Muscle layer of colon (tissue), 2 donors: ENCODE data around the gene SPRR1B.
"Not testable (repeated sequence)": the region's sequence is repeated elsewhere in the genome, so short reads cannot be mapped to it uniquely, and the experiment has no call there.

ENCODE experiments used
- H3K27ac ChIP-seq: one replicate; pipeline ENCODE4 v1.7.0; 2013; ENCODE audit warnings: low read depth, mild to moderate bottlenecking, low read length, moderate library complexity
- H3K27me3 ChIP-seq, 2 donors: one replicate each; pipeline ENCODE4 v1.7.0; 2013; ENCODE audit warnings: low read length in 2 of 2, mild to moderate bottlenecking in 2 of 2; ENCODE audit not compliant: insufficient read depth in 2 of 2, control insufficient read depth in 1 of 2
- H3K36me3 ChIP-seq: one replicate; pipeline ENCODE4 v1.7.0; 2013; ENCODE audit warnings: mild to moderate bottlenecking, low read length; ENCODE audit not compliant: insufficient read depth
- H3K4me1 ChIP-seq: one replicate; pipeline ENCODE4 v1.7.0; 2013; ENCODE audit warnings: mild to moderate bottlenecking, low read length; ENCODE audit not compliant: insufficient read depth
- H3K4me3 ChIP-seq, 2 donors: one replicate each; pipeline ENCODE4 v1.7.0; 2013; ENCODE audit warnings: low read length in 2 of 2, low read depth in 1 of 2, mild to moderate bottlenecking in 1 of 2, moderate library complexity in 1 of 2
- H3K9ac ChIP-seq: one replicate; pipeline ENCODE4 v1.7.0; 2013; ENCODE audit warnings: low read length
- H3K9me3 ChIP-seq: one replicate; pipeline ENCODE4 v1.7.0; 2013; ENCODE audit warnings: mild to moderate bottlenecking, low read length
- donor health status: abdominal sarcoma.
- donor health status: Adenocarcinoma of cecum.

SPRR1B gene

DNA sequence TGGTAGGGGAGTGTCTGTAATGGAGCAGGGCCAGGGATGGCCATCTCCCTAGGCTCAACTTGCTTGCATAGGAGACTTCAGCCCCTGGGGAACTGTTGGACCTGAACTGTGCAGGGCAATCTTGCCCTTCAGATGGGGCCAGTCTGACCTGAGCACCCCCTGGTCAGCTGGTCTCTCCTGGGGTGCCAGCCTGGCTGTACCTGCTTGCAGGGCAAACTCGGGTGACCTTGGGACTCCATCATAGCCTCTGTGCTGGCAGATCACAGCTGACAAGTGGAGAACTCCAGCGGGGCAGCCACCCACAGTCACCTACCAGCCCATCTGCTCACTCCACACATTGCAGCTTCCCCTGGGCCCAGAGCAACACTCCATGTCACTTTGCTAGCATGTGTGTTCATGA is 18.2 kb downstream of the SPRR1B start:
- H3K27me3 ChIP-seq: no peaks in the 10 kb centered on the region
- H3K36me3 ChIP-seq: no peaks in the 10 kb centered on the region
- no peaks in the 10 kb centered on the region for H3K4me1 ChIP-seq
- H3K9me3 ChIP-seq: no peaks in the 10 kb centered on the region
- no peak overlapping the region for H3K27ac ChIP-seq
- no peak overlapping the region for H3K9ac ChIP-seq
- H3K4me3 ChIP-seq: no peak overlapping the region

GRCh38 chr1:153056111-153056510 is 25.1 kb downstream of the SPRR1B start:
- not testable (repeated sequence) for H3K9ac ChIP-seq, H3K4me3 ChIP-seq, H3K9me3 ChIP-seq, H3K36me3 ChIP-seq, H3K27ac ChIP-seq, H3K4me1 ChIP-seq, H3K27me3 ChIP-seq

DNA sequence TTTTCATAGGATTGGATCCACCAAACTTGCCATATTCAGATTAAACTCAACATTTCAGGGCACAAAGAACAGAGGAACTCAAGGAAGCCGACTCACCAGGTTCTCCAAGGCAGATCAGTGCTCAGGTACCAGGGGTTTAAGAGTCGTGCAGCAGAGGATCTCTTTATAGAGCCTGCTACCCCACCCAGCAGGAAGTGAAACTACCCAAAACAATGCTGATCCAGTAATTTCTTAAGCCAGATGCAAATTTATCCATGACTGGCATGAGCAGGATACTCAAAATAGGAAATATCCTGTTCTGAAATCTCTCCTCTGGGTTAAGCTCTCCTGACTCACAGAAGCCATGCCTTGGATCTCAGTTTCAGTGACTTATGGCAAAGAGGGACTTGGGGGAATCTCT is 26.4 kb downstream of the SPRR1B start, which contains the start of gene SPRR2A:
SPRR2A (minus strand) TSS at position 138 of the 400 bp plus-strand sequence. CDS start 777 bp downstream, outside the sequence.
- Histone ChIP-seq H3K27ac (no peak within 1 kb of the TSS), H3K36me3 (no peaks in the 10 kb centered on the region), H3K4me3 (no peak within 1 kb of the TSS), H3K9me3 (no peaks in the 10 kb centered on the region), H3K4me1 (no peaks in the 10 kb centered on the region), H3K9ac (no peak within 1 kb of the TSS), H3K27me3 (no peaks in the 10 kb centered on the region)

DNA sequence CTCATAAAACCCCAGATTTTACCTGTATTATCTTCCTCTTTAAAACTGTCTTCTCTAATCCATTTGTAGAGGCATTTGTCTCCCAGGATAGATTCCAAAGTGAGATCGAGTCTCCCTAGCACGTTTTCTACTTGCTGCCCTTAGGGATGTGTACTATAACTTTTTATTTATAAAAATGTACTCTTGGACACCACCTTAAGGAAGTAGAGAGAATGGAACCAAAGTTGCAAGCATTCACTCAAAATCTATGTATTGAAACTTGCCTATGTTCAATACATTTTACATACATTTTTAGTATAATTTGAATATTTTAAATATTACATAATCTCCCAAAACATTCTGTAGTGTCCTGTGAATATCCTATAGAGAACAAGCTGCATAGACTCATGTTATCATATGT is 27.2 kb downstream of the SPRR1B start:
- Histone ChIP-seq H3K9ac (no peak overlapping the region), H3K4me3 (no peak overlapping the region), H3K9me3 (no peaks in the 10 kb centered on the region), H3K36me3 (no peaks in the 10 kb centered on the region), H3K4me1 (no peaks in the 10 kb centered on the region), H3K27me3 (no peaks in the 10 kb centered on the region), H3K27ac (no peak overlapping the region)

DNA sequence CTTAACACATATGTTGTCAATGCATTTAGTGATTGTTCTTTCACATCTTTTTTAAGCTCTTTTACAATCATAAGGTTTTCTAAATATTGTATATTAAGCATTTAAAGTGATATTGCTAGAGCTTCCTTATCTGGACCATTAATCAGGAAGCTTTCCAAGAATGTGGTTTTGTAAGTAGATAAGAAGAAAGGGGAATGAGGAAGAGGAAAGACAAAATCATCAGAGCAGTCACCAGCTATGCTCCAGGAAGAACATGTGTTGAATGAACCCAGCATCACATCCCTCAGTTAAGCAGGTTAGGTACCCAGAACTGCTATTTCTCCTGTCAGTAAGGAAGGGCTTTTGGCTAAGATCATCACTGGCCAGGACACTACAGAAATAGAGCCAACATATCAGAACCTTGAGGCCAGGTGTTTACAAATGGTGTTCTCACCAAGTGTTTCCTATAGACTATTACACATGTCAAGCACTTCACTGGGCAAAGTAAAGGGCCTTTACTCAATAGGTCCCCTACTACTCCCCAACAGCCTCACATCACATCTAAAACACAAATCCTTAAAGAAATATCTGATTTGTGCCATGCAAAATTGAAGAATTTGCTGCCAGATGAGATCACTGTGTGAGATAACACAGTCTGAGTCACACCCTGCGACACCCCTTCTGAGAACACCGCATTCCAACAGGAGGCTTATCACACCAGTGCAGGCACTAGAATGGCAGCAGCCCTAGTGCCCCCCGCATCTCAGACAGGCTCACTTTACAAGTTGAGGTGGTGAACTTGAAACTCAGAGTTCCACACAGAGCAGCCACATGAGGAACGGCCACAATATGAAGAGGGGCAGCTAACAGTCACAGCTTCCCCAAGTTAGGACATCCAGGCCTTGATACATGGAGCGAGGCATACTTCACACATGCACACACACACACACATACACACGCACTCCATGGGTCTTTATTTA is 28.1 kb downstream of the SPRR1B start:
- no peaks in the 10 kb centered on the region for H3K27me3 ChIP-seq
- no peaks in the 10 kb centered on the region for H3K36me3 ChIP-seq
- no peaks in the 10 kb centered on the region for H3K9me3 ChIP-seq
- no peak overlapping the region for H3K27ac ChIP-seq
- no peak overlapping the region for H3K9ac ChIP-seq
- H3K4me1 ChIP-seq: no peaks in the 10 kb centered on the region
- no peak overlapping the region for H3K4me3 ChIP-seq

DNA sequence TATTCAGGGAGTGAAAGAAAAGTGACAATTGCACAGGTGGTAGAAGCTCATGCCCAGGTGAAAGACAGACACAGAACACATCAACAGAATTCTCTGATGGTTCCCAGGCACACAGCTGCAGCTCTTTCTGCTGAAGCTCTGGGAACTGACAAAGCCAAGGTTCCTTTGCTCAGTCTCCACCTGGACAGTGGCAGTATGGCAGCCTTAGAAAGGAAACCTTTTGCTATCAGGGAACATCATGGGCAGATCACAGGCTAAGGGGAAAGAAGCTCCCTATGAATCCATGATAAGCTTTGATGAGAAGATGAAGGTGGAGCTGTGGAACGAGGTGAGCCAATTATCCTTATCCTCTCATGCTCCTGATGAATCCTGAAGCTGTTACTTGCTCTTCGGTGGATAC is 39.2 kb downstream of the SPRR1B start:
- no peak overlapping the region for H3K9ac ChIP-seq
- no peaks in the 10 kb centered on the region for H3K9me3 ChIP-seq
- no peaks in the 10 kb centered on the region for H3K27me3 ChIP-seq
- H3K36me3 ChIP-seq: no peaks in the 10 kb centered on the region
- no peak overlapping the region for H3K4me3 ChIP-seq
- H3K4me1 ChIP-seq: no peaks in the 10 kb centered on the region
- H3K27ac ChIP-seq: no peak overlapping the region

DNA sequence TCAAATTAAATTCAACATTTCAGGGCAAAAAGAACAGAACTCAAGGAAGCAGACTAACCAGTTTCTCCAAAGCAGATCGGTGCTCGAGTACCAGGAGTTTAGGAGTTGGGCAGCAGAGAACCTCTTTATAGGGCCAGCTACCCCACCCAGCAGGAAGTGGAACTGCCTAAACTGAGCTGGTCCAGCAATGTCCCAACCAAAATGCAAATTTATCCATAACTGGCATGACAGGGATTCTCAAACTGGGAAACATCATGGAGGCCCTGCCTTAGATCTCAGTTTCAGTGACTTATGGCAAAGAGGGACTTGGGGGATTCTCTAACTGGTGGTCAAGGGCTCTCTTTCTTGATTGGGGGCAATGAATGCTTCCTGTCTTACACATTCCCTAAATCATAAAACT is 40.5 kb downstream of the SPRR1B start, which contains the start of gene SPRR2B:
SPRR2B (minus strand) TSS at position 101 of the 400 bp plus-strand sequence. CDS start 772 bp downstream, outside the sequence.
- no peak within 1 kb of the TSS for H3K9ac ChIP-seq
- no peaks in the 10 kb centered on the region for H3K9me3 ChIP-seq
- H3K4me1 ChIP-seq: no peaks in the 10 kb centered on the region
- H3K27me3 ChIP-seq: no peaks in the 10 kb centered on the region
- H3K36me3 ChIP-seq: no peaks in the 10 kb centered on the region
- no peak within 1 kb of the TSS for H3K27ac ChIP-seq
- H3K4me3 ChIP-seq: no peak within 1 kb of the TSS

DNA sequence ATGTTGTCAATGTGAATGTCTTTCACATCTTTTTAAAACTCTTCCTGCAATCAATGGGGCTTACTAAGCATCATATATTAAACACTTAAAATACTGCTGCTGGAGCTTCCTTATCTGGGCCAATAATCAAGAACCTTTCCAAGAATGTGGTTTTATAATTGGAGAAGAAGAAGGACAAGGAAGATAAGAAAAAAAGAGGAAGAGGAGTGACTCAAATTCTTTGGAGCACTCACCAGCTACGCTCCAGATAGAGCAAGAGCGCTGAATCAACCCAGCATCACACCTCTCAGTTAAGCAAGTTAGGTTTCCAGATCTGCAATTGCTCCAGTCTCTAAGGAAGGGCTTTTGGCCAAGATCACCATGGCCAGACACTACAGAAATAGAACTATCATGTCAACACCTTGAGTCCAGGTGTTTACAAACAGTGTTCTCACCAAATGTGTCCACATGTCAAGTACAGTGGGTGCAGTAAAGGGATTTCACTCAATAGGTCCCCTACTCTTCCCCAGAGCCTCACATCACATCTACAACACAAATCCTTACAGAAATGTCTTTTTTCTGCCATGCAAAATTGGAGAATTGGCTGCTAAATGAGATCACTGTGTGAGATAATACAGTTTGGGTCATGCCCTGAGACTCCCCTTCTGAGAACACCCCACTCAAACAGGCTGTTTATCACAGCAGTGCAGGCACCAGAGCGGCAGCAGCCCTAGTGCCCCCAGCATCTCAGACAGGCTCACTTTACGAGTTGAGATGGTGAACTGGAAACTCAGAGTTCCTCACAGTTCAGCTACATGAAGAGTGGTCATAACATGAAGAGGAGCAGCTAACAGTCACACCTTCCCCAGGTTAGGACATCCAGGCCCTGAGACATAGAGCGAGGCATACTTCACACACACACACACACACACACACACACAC is 42.1 kb downstream of the SPRR1B start:
- Histone ChIP-seq H3K4me3 (no peak overlapping the region), H3K9me3 (no peaks in the 10 kb centered on the region), H3K27ac (no peak overlapping the region), H3K36me3 (no peaks in the 10 kb centered on the region), H3K27me3 (no peaks in the 10 kb centered on the region), H3K9ac (no peak overlapping the region), H3K4me1 (no peaks in the 10 kb centered on the region)

- Histone ChIP-seq H3K9ac (no peak overlapping the region), H3K4me3 (no peak overlapping the region), H3K4me1 (no peaks in the 10 kb centered on the region), H3K36me3 (no peaks in the 10 kb centered on the region), H3K27ac (no peak overlapping the region), H3K27me3 (no peaks in the 10 kb centered on the region), H3K9me3 (no peaks in the 10 kb centered on the region)
Observed at GRCh38 chr1:153081736-153082135, 50.7 kb downstream of the SPRR1B start.
